Mucosa of descending colon (tissue), 3 donors: ENCODE measurements around the gene ERC1. TPM values are rescaled to one million over a fixed set of nuclear protein-coding genes. Genes with fewer than 3 reads are reported as not detected.
"Not testable (repeated sequence)": the region's sequence is repeated elsewhere in the genome, so short reads cannot be mapped to it uniquely, and the experiment has no call there.

Experiments
- ATAC-seq: fragments of 200-7000 bp; cut with Tn5 transposase; one replicate; pipeline ENCODE4 v1.9.1; 2020; ENCODE audit warnings: mild to moderate bottlenecking, moderate library complexity
- DNase-seq, 3 donors: peaks; one replicate each; pipeline ENCODE4 v3.0.0-alpha.2; 2020
- H3K36me3 ChIP-seq: fragments of 200-600 bp; one replicate; pipeline ENCODE4 v1.8.0; 2021; ENCODE audit warnings: low read depth, mild to moderate bottlenecking
- H3K4me1 ChIP-seq: fragments of 200-600 bp; one replicate; pipeline ENCODE4 v1.8.0; 2021; ENCODE audit warnings: low read depth, mild to moderate bottlenecking
- H3K4me3 ChIP-seq: fragments of 200-600 bp; one replicate; pipeline ENCODE4 v1.8.0; 2021; ENCODE audit warnings: mild to moderate bottlenecking
- H3K9me3 ChIP-seq: fragments of 200-600 bp; one replicate; pipeline ENCODE4 v1.8.0; 2021; ENCODE audit warnings: mild to moderate bottlenecking
- CTCF ChIP-seq: fragments of 200-600 bp; IDR thresholded peaks from one replicate; pipeline ENCODE4 v1.8.0; 2022; ENCODE audit warnings: antibody characterized with exemption, mild to moderate bottlenecking
- intact Hi-C, 2 donors: fragments of 100-400 bp; cut with DNase I in 1 of 2; cut with micrococcal nuclease in 1 of 2; formaldehyde crosslinking; loops; one replicate each; pipeline versions ENCODE4 v1.11.0 to v1.11.1; 2022; cut with DNase I, micrococcal nuclease
- total RNA-seq, 3 donors: library from RNA; stranded (reverse); fragmentation: NEBNext Ultra II Directional in 2 of 3; extraction: Animal tissue kit (Norgen Biotek cat#: 25700) in 2 of 3; gene quantifications; one replicate each; pipeline versions ENCODE4 v1.2.1 to v1.2.4, GENCODE V29; 2021 to 2023
- donor health status: DM: no; HTN: no; CAD: no; lungs with moderate emphysema.
- donor health status: DM: no; HTN: no; CAD: no.
- donor health status: DM: no; HTN: yes; CAD: no.

Gene ERC1
- total RNA-seq, 3 donors from 2014 or later, result 42.6 to 76.3 (median 49.6) TPM

- DNase-seq, result peak in 1 of 3 donors; percentile 28
- TF ChIP-seq CTCF, result no peak
- intact Hi-C loops, result no loop called here
- H3K4me3 ChIP-seq, result no peak overlapping the region
- no peaks in the 10 kb centered on the region for H3K36me3 ChIP-seq
- no peaks in the 10 kb centered on the region for H3K4me1 ChIP-seq
- ATAC-seq, result peak; percentile 52
- H3K9me3 ChIP-seq, result no peaks in the 10 kb centered on the region
Measured at GRCh38 chr12:1332327-1332726, 341.3 kb downstream of the ERC1 start.

- ATAC-seq (no peak), DNase-seq (no peak)
- Histone ChIP-seq H3K36me3 (no peaks in the 10 kb centered on the region), H3K9me3 (no peaks in the 10 kb centered on the region), H3K4me3 (no peak overlapping the region), H3K4me1 (no peaks in the 10 kb centered on the region)
- intact Hi-C loops, result no loop called here
- TF ChIP-seq CTCF, result no peak
Measured at GRCh38 chr12:1338483-1339177, 347.6 kb downstream of the ERC1 start.

- DNase-seq, H3K4me1 ChIP-seq, H3K9me3 ChIP-seq, intact Hi-C loops, ATAC-seq, H3K36me3 ChIP-seq, H3K4me3 ChIP-seq: not testable (repeated sequence)
Measured at GRCh38 chr12:1339178-1339541, 348.1 kb downstream of the ERC1 start.

GRCh38 chr12:1339618-1340319 lies 348.7 kb downstream of the ERC1 start:
- ATAC-seq (no peak), DNase-seq (no peak)
- H3K4me1 ChIP-seq, result no peaks in the 10 kb centered on the region
- intact Hi-C loops, result no loop called here
- H3K9me3 ChIP-seq, result no peaks in the 10 kb centered on the region
- H3K4me3 ChIP-seq, result no peak overlapping the region
- no peak for TF ChIP-seq CTCF
- H3K36me3 ChIP-seq, result no peaks in the 10 kb centered on the region

GRCh38 chr12:1341270-1341669 lies 350.2 kb downstream of the ERC1 start:
- H3K4me3 ChIP-seq, ATAC-seq, DNase-seq: not testable (repeated sequence)

GRCh38 chr12:1343422-1343821 lies 352.4 kb downstream of the ERC1 start:
- TF ChIP-seq CTCF, result no peak
- ATAC-seq (no peak), DNase-seq (no peak)
- Histone ChIP-seq H3K4me1 (peaks cover 1% of the 10 kb centered on the region), H3K4me3 (no peak overlapping the region), H3K9me3 (no peaks in the 10 kb centered on the region), H3K36me3 (no peaks in the 10 kb centered on the region)
- intact Hi-C loops, result no loop called here

More at GRCh38 chr12:1341270-1341669, 350.2 kb downstream of the ERC1 start:
- intact Hi-C loops, H3K36me3 ChIP-seq, H3K9me3 ChIP-seq, H3K4me1 ChIP-seq: not testable (repeated sequence)
